Stimulated activated CD4-positive, alpha-beta T cell treated with anti-CD3 and anti-CD28 coated beads, Interleukin-1b, Interleukin-23, amount 100 ng/mL, for 48 hours (primary cell): ENCODE results near the gene ACTN4.

ENCODE experiments used
- DNase-seq: peaks from one replicate; pipeline ENCODE4 v3.0.0-alpha.2; 2020

Gene ACTN4

GRCh38 chr19:38780443-38780842, 133.0 kb downstream of the ACTN4 start:
- DNase-seq, result no peak

DNA sequence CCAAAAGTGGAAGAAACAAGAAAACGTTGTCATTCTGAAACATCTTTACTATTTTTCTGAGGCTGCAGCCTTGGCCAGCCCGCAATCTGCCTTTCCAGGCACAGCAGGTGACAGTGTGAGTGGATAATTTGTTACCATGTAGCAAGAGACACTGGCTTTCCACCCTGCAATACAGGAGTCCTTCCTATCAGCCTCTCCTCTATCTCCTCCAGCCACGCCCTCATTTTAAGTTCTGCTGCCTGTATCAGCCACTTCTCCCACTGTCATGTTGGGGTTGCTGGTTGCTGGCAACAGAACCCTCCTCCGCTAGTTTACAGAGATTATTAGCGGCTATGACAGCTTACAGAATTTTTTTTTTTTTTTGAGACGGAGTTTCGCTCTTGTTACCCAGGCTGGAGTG, 133.6 kb downstream of the ACTN4 start:
- DNase-seq, result no peak
